ENCODE results near the gene STAMBP. TPM values are rescaled to one million over a fixed set of nuclear protein-coding genes. Genes with fewer than 3 reads are reported as not detected.

The STAMBP gene
- total and polyA plus RNA-seq, 9 of the 15 experiments (the other 6 are each of a cell fraction or from before 2014, with no cell fraction given) = 36.9 to 75.2 (median 48.8) TPM

DNA sequence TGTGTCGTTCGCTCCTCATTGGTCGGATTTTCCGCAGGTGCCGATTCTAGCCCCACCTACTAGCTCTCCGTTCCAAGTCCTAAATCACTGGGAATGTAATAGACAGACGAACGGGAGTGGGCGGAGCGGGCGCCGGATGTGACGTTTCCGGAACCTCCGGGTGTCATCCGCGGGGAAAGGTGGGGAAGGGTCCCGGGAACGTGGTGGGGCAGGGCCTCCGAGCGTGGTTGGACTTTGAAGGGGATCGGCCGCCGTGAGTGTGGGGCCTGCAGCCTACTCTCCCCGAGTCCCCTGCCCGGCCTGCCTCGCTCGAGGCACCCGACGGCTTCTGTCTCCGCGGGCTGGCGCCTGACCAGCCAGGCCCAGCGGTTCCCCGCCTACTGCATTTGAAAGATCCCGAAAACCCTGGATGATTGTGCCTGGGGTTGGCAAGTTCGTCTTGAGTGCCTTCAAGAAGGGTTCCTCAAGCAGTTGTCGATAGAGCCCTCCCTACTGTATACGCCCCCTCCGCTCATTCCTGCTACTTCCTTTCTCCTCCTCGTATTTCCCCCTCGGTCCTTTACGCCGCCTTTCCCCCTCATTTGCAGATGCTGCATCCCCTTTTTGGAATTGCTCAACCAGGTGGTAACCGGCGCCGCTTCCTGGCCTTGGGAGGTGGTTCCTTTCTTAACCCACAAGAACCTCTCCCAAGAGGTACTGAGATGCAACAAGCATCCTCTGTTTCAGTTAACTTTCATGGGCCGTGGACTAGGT lies at the start of gene STAMBP (continued):
- TF ChIP-seq, protein P1, sequence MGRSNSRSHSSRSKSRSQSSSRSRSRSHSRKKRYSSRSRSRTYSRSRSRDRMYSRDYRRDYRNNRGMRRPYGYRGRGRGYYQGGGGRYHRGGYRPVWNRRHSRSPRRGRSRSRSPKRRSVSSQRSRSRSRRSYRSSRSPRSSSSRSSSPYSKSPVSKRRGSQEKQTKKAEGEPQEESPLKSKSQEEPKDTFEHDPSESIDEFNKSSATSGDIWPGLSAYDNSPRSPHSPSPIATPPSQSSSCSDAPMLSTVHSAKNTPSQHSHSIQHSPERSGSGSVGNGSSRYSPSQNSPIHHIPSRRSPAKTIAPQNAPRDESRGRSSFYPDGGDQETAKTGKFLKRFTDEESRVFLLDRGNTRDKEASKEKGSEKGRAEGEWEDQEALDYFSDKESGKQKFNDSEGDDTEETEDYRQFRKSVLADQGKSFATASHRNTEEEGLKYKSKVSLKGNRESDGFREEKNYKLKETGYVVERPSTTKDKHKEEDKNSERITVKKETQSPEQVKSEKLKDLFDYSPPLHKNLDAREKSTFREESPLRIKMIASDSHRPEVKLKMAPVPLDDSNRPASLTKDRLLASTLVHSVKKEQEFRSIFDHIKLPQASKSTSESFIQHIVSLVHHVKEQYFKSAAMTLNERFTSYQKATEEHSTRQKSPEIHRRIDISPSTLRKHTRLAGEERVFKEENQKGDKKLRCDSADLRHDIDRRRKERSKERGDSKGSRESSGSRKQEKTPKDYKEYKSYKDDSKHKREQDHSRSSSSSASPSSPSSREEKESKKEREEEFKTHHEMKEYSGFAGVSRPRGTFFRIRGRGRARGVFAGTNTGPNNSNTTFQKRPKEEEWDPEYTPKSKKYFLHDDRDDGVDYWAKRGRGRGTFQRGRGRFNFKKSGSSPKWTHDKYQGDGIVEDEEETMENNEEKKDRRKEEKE (IDR thresholded peaks at IDR 0.05; ENCODE audit: borderline replicate concordance in 1 of 2, control insufficient read depth in 1 of 2, low read depth in 2 of 2, low read length in 1 of 2) = 0 out of 4 replicates have a peak, but pooled peaks have one; percentile 10 to 56
- TF ChIP-seq RUNX1 (IDR thresholded peaks at IDR 0.05; ENCODE audit: low read depth) = no peak
- no peak for TF ChIP-seq ZNF121 (CRISPR knock-in tag; conservative IDR thresholded peaks at IDR 0.05)
- 0 out of 2 replicates have a peak, but pooled peaks have one; percentile 46 for TF ChIP-seq LEF1 (IDR thresholded peaks at IDR 0.05)
- TF ChIP-seq, protein P2, sequence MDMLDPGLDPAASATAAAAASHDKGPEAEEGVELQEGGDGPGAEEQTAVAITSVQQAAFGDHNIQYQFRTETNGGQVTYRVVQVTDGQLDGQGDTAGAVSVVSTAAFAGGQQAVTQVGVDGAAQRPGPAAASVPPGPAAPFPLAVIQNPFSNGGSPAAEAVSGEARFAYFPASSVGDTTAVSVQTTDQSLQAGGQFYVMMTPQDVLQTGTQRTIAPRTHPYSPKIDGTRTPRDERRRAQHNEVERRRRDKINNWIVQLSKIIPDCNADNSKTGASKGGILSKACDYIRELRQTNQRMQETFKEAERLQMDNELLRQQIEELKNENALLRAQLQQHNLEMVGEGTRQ (CRISPR knock-in tag; IDR thresholded peaks at IDR 0.05) = peak; percentile 70
- peak; percentile 49 for TF ChIP-seq CCNT2 (IDR thresholded peaks at IDR 0.05; ENCODE audit: borderline replicate concordance, extremely low read depth, insufficient read length, low read depth, low read length)
- no peak for TF ChIP-seq SRF (CRISPR knock-in tag; IDR thresholded peaks at IDR 0.05)
- TF ChIP-seq FOXK2 (conservative IDR thresholded peaks at IDR 0.05 in 1 of 2, IDR thresholded peaks at IDR 0.05 in 1 of 2; ENCODE audit: low read depth in 2 of 2) = peak in 1 of 2 experiments; percentile 26; a peak in 2 of 4 replicates
- TF ChIP-seq, protein P3, sequence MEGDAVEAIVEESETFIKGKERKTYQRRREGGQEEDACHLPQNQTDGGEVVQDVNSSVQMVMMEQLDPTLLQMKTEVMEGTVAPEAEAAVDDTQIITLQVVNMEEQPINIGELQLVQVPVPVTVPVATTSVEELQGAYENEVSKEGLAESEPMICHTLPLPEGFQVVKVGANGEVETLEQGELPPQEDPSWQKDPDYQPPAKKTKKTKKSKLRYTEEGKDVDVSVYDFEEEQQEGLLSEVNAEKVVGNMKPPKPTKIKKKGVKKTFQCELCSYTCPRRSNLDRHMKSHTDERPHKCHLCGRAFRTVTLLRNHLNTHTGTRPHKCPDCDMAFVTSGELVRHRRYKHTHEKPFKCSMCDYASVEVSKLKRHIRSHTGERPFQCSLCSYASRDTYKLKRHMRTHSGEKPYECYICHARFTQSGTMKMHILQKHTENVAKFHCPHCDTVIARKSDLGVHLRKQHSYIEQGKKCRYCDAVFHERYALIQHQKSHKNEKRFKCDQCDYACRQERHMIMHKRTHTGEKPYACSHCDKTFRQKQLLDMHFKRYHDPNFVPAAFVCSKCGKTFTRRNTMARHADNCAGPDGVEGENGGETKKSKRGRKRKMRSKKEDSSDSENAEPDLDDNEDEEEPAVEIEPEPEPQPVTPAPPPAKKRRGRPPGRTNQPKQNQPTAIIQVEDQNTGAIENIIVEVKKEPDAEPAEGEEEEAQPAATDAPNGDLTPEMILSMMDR (IDR thresholded peaks at IDR 0.05 in 2 of 3, conservative IDR thresholded peaks at IDR 0.05 in 1 of 3; ENCODE audit: insufficient read depth in 2 of 3, low read depth in 1 of 3, low read length in 3 of 3) = no peak
- TF ChIP-seq RBM34 (IDR thresholded peaks at IDR 0.05; ENCODE audit: borderline replicate concordance, insufficient read depth, low read length) = no peak
- TF ChIP-seq, protein P4, sequence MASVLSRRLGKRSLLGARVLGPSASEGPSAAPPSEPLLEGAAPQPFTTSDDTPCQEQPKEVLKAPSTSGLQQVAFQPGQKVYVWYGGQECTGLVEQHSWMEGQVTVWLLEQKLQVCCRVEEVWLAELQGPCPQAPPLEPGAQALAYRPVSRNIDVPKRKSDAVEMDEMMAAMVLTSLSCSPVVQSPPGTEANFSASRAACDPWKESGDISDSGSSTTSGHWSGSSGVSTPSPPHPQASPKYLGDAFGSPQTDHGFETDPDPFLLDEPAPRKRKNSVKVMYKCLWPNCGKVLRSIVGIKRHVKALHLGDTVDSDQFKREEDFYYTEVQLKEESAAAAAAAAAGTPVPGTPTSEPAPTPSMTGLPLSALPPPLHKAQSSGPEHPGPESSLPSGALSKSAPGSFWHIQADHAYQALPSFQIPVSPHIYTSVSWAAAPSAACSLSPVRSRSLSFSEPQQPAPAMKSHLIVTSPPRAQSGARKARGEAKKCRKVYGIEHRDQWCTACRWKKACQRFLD (CRISPR knock-in tag; IDR thresholded peaks at IDR 0.05) = no peak
- TF ChIP-seq KLF13 (tag; IDR thresholded peaks at IDR 0.05; ENCODE audit: borderline replicate concordance, low read depth) = peak; percentile 27; the same call in 1 of the 2 replicates
- TF ChIP-seq, protein P5, sequence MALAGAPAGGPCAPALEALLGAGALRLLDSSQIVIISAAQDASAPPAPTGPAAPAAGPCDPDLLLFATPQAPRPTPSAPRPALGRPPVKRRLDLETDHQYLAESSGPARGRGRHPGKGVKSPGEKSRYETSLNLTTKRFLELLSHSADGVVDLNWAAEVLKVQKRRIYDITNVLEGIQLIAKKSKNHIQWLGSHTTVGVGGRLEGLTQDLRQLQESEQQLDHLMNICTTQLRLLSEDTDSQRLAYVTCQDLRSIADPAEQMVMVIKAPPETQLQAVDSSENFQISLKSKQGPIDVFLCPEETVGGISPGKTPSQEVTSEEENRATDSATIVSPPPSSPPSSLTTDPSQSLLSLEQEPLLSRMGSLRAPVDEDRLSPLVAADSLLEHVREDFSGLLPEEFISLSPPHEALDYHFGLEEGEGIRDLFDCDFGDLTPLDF (CRISPR knock-in tag; IDR thresholded peaks at IDR 0.05) = 0 out of 2 replicates have a peak, but pooled peaks have one; percentile 68
- TF ChIP-seq TAF1 (IDR thresholded peaks at IDR 0.05; ENCODE audit: control insufficient read depth, extremely low read depth, insufficient read depth, low read length, severe bottlenecking) = peak; percentile 54
- TF ChIP-seq KLF10 (CRISPR knock-in tag; IDR thresholded peaks at IDR 0.05) = no peak
- TF ChIP-seq SMARCA4 (IDR thresholded peaks at IDR 0.05) = 0 out of 2 replicates have a peak, but pooled peaks have one; percentile 36
- TF ChIP-seq FOS (IDR thresholded peaks at IDR 0.05; ENCODE audit: extremely low read depth, insufficient read length) = peak; percentile 68
